HCT116 (cell line): ENCODE results near the gene DDA1. TPM values are rescaled to one million over a fixed set of nuclear protein-coding genes. Genes with fewer than 3 reads are reported as not detected.

Experiments used
- ATAC-seq: fragments of 200-7000 bp; cut with Tn5 transposase; 2 replicates; pipeline ENCODE4 v1.9.1; 2020; ENCODE audit warnings: mild to moderate bottlenecking, moderate library complexity
- BruUV-seq: library from RNA; stranded (reverse); fragments of 400-500 nt; replicated peaks from 2 replicates; lab custom pipeline; 2021; lab: Mats Ljungman, UMichigan
- CTCF ChIA-PET: fragments of 300-600 bp; sonication (Branson Sonifier 250); formaldehyde crosslinking; loops from one replicate; lab custom pipeline; 2021; ENCODE audit warnings: antibody characterized with exemption; lab: Charles Lee
- POLR2A ChIA-PET: fragments of 300-600, 350-600 bp; sonication (Branson Sonifier 250); formaldehyde crosslinking; loops from one replicate; lab custom pipeline; 2021; ENCODE audit warnings: antibody characterized with exemption; lab: Charles Lee
- RAD21 ChIA-PET, 2 experiments: fragments of 300-600 bp; sonication (Branson Sonifier 250); formaldehyde crosslinking; loops; one replicate each; lab custom pipeline; 2023; ENCODE audit warnings: low total read pairs in 2 of 2; ENCODE audit not compliant: uncharacterized antibody in 2 of 2, unreplicated experiment in 2 of 2, low non-redundant PET in 1 of 2; lab: Charles Lee
- DNase-seq: peaks from one replicate; pipeline ENCODE4 v3.0.0-alpha.2; 2010; ENCODE audit warnings: low read depth, low spot score
- H2AFZ ChIP-seq: fragments of 200-600 bp; shearing (Covaris generic), sonication (generic); 2 replicates; pipeline ENCODE4 v1.6.1; 2017; ENCODE audit warnings: low read depth, mixed run types, mixed read lengths, antibody characterized with exemption, low read length; ENCODE audit not compliant: poor library complexity, severe bottlenecking
- H3K27ac ChIP-seq: 2 replicates; pipeline ENCODE4 v1.5.1; 2012; ENCODE audit warnings: low read depth, low read length
- H3K27me3 ChIP-seq: fragments of 200-600 bp; sonication (generic); 2 replicates; pipeline ENCODE4 v1.6.1; 2016; ENCODE audit warnings: mixed run types, low read length, mixed read lengths; ENCODE audit not compliant: insufficient read depth
- H3K36me3 ChIP-seq, 2 experiments: fragments of 200-500 bp in 1 of 2; fragments of 200-600 bp in 1 of 2; sonication (Bioruptor generic) in 1 of 2; sonication (generic) in 1 of 2; 2 replicates each; pipeline versions ENCODE4 v1.5.1 to v1.6.1; 2014 to 2016; ENCODE audit warnings: low read length in 2 of 2, inconsistent platforms in 1 of 2, mixed read lengths in 1 of 2, mixed run types in 1 of 2; ENCODE audit not compliant: insufficient read depth in 2 of 2, control insufficient read depth in 1 of 2
- H3K4me1 ChIP-seq, 2 experiments: fragments of 200-600 bp in 1 of 2; sonication (generic) in 1 of 2; 2 replicates each; pipeline versions ENCODE4 v1.5.1 to v1.6.1; 2012 to 2017; ENCODE audit warnings: low read length in 2 of 2, inconsistent platforms in 1 of 2, mild to moderate bottlenecking in 1 of 2, mixed read lengths in 1 of 2, mixed run types in 1 of 2, moderate library complexity in 1 of 2; ENCODE audit not compliant: insufficient read depth in 2 of 2, control insufficient read depth in 1 of 2
- H3K4me2 ChIP-seq: fragments of 200-600 bp; sonication (generic); 2 replicates; pipeline ENCODE4 v1.6.1; 2017; ENCODE audit warnings: mixed run types, low read length, mixed read lengths
- H3K4me3 ChIP-seq, 2 experiments: fragments of 200-600 bp in 1 of 2; sonication (generic) in 1 of 2; replicated peaks in 1 of 2; 2 replicates each; pipeline ENCODE4 v1.5.1; 2011 to 2016; ENCODE audit warnings: low read length in 2 of 2, control low read depth in 1 of 2, low read depth in 1 of 2, mild to moderate bottlenecking in 1 of 2, mixed read lengths in 1 of 2, mixed run types in 1 of 2
- H3K79me2 ChIP-seq: fragments of 200-600 bp; sonication (generic); 2 replicates; pipeline ENCODE4 v1.6.1; 2017; ENCODE audit warnings: mild to moderate bottlenecking, mixed run types, low read length, moderate library complexity, mixed read lengths; ENCODE audit not compliant: insufficient read depth
- H3K9ac ChIP-seq: fragments of 200-600 bp; sonication (generic); 2 replicates; pipeline ENCODE4 v1.6.1; 2016; ENCODE audit warnings: low read length, mixed read lengths
- H3K9me2 ChIP-seq: fragments of 200-600 bp; sonication (generic), shearing (Covaris generic); 2 replicates; pipeline ENCODE4 v1.6.1; 2017; ENCODE audit warnings: mixed run types, mild to moderate bottlenecking, moderate library complexity; ENCODE audit not compliant: insufficient read depth
- H3K9me3 ChIP-seq, 2 experiments: fragments of 200-500 bp in 1 of 2; fragments of 200-600 bp in 1 of 2; sonication (Bioruptor generic) in 1 of 2; sonication (generic) in 1 of 2; 2 replicates each; pipeline ENCODE4 v1.6.1; 2014 to 2017; ENCODE audit warnings: low read length in 2 of 2, mixed read lengths in 2 of 2, inconsistent platforms in 1 of 2, low read depth in 1 of 2, mild to moderate bottlenecking in 1 of 2, mixed run types in 1 of 2, moderate library complexity in 1 of 2; ENCODE audit not compliant: control insufficient read depth in 1 of 2, insufficient read depth in 1 of 2
- H4K20me1 ChIP-seq: fragments of 200-600 bp; sonication (generic), shearing (Covaris generic); 2 replicates; pipeline ENCODE4 v1.6.1; 2017; ENCODE audit warnings: mixed run types, mild to moderate bottlenecking, moderate library complexity; ENCODE audit not compliant: insufficient read depth
- FOSL1 ChIP-seq: IDR thresholded peaks from 2 replicates; pipeline ENCODE4 v1.6.1; 2012; ENCODE audit warnings: low read depth
- POLR2A ChIP-seq: IDR thresholded peaks from 2 replicates; pipeline ENCODE4 v1.7.0; 2011; ENCODE audit warnings: borderline replicate concordance; ENCODE audit not compliant: insufficient read depth, insufficient read length; ENCODE audit errors: extremely low read depth
- POLR2AphosphoS5 ChIP-seq: IDR thresholded peaks from 2 replicates; pipeline ENCODE4 v1.6.1; 2011; ENCODE audit warnings: mild to moderate bottlenecking, low read depth, low read length, moderate library complexity
- RAD21 ChIP-seq: IDR thresholded peaks from 2 replicates; pipeline ENCODE4 v1.6.1; 2012; ENCODE audit warnings: low read depth, mild to moderate bottlenecking
- SIN3A ChIP-seq: IDR thresholded peaks from 2 replicates; pipeline ENCODE4 v1.6.1; 2012; ENCODE audit warnings: low read depth
- SRF ChIP-seq: IDR thresholded peaks from 2 replicates; pipeline ENCODE4 v1.6.1; 2012; ENCODE audit warnings: low read depth
- YY1 ChIP-seq: IDR thresholded peaks from 2 replicates; pipeline ENCODE4 v1.6.1; 2011; ENCODE audit warnings: low read length, low read depth, moderate library complexity, mild to moderate bottlenecking; ENCODE audit not compliant: insufficient replicate concordance; ENCODE audit errors: extremely low read depth
- ZFX ChIP-seq: fragments of 450-650 bp; IDR thresholded peaks from 2 replicates; pipeline ENCODE4 v1.6.1; 2017
- intact Hi-C: fragments of 100-400 bp; cut with micrococcal nuclease; formaldehyde crosslinking; loops from 2 replicates; pipeline ENCODE4 v1.10.0; 2022
- total RNA-seq: library from RNA; stranded (reverse); gene quantifications from one replicate; pipeline ENCODE4 v1.2.1, GENCODE V29; 2021; ENCODE audit not compliant: unreplicated experiment
- TF ChIP-seq, protein P1 (sequence below): IDR thresholded peaks from 2 replicates; pipeline ENCODE4 v1.6.1; 2012

Gene DDA1
- total RNA-seq, 1 experiment from 2014 or later, result 68.6 TPM

DNA sequence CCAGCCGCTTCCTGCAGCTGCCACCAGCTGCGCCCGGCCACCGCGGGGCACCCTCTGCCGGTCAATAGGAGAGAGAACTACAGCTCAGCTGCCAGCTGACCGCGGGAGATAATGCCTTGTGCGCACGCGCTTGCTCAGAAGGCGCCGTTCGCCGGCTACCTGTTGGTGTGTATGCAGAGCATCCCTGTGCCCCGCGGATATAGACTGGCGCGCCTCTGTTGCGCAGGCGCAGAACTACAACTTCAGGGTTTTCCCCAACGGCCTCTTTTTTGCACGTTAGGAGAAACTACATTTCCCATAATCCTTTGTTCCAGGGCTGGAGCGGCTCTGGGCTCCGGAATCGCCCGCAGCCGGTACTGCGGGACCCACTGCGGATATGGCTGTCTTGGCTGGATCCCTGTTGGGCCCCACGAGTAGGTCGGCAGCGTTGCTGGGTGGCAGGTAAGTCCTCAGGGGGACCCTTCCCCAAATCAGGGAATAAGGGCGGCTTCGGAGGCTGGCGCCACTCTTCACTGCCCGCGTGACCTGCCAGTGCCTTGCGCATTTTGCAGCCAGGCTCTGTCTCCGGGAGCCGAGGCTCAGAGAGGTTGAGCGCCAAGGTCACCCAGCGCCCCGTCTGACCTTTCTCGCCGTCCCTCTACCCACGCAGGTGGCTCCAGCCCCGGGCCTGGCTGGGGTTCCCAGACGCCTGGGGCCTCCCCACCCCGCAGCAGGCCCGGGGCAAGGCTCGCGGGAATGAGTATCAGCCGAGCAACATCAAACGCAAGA lies 3.7 kb upstream of the DDA1 start, which contains the start of gene MRPL34 (continued):
- TF ChIP-seq YY1, result peak; percentile 67
- peak; percentile 51 for TF ChIP-seq POLR2A
- no peak for TF ChIP-seq FOSL1
- no peak for TF ChIP-seq SRF
- TF ChIP-seq SIN3A, result peak; percentile 96

GRCh38 chr19:17306285-17306714 lies 3.1 kb upstream of the DDA1 start:
- ChIA-PET POLR2A (interaction anchor here (0.9 to 1.6 kb wide), 3 partner anchors 11 to 26 kb away, joined by 3 to 5 read pairs (median 3); no protein-coding TSS in a partner anchor), CTCF (interaction anchor here (0.5 to 1.6 kb wide), 3 partner anchors 27 to 80 kb away, joined by 3 to 5 read pairs (median 3); no protein-coding TSS in a partner anchor), RAD21 (no interaction called here)
- intact Hi-C loops, result no loop called here
- H4K20me1 ChIP-seq, result no peaks in the 10 kb centered on the region
- no peaks in the 10 kb centered on the region for H3K9me2 ChIP-seq
- TF ChIP-seq, protein P1, sequence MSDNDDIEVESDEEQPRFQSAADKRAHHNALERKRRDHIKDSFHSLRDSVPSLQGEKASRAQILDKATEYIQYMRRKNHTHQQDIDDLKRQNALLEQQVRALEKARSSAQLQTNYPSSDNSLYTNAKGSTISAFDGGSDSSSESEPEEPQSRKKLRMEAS, result peak; percentile 54
- TF ChIP-seq RAD21 (no peak), ZFX (peak; percentile 58), POLR2AphosphoS5 (no peak)
- peak overlapping the region; percentile 96 for H3K9ac ChIP-seq
- H3K79me2 ChIP-seq, result peaks cover 32% of the 10 kb centered on the region
- no peak for ATAC-seq
- H3K9me3 ChIP-seq, result no peaks in the 10 kb centered on the region
- H3K36me3 ChIP-seq, result no peaks in the 10 kb centered on the region
- no peak overlapping the region for H2AFZ ChIP-seq
- H3K27ac ChIP-seq, result peak overlapping the region; percentile 92
- H3K27me3 ChIP-seq, result no peaks in the 10 kb centered on the region
- H3K4me3 ChIP-seq, result peak overlapping the region; percentile 81 to 85
- H3K4me2 ChIP-seq, result peak overlapping the region; percentile 97
- H3K4me1 ChIP-seq, result peaks cover 46 to 72% of the 10 kb centered on the region in 2 experiments
- no peak for DNase-seq
- BruUV-seq, result no TSS peak
